Skin of body (tissue), 2 donors: ENCODE measurements around the gene ICA1L. TPM values are rescaled to one million over a fixed set of nuclear protein-coding genes. Genes with fewer than 3 reads are reported as not detected.
A peak's percentile ranks its signal among the peaks of the same experiment; 100 is the strongest.
"Not testable (repeated sequence)": the region's sequence is repeated elsewhere in the genome, so short reads cannot be mapped to it uniquely, and the experiment has no call there.

Source experiments
- DNase-seq: peaks from one replicate; lab custom pipeline; 2025; lab: John Stamatoyannopoulos, UW
- total RNA-seq: library from RNA; depleted of rRNA; stranded (reverse); fragments of >200 nt; gene quantifications from one replicate; pipeline ENCODE4 v1.2.3, GENCODE V29; 2014

Gene ICA1L
- total RNA-seq, 1 donor from 2014 or later: 13.5 TPM

GRCh38 chr2:202847693-202848524 is 23.7 kb downstream of the ICA1L start:
- no peak for DNase-seq

- DNase-seq: no peak
Measured at GRCh38 chr2:202844656-202845055, 26.9 kb downstream of the ICA1L start.

- no peak for DNase-seq
Measured at GRCh38 chr2:202842690-202843089, 28.9 kb downstream of the ICA1L start.

- DNase-seq: no peak
Measured at GRCh38 chr2:202841090-202841867, 30.3 kb downstream of the ICA1L start.

GRCh38 chr2:202831242-202832220 is 40.0 kb downstream of the ICA1L start:
- no peak for DNase-seq

- no peak for DNase-seq
Measured at GRCh38 chr2:202824901-202825300, 46.7 kb downstream of the ICA1L start.

- no peak for DNase-seq
Measured at GRCh38 chr2:202822411-202822810, 49.2 kb downstream of the ICA1L start.

GRCh38 chr2:202821206-202822160 is 50.1 kb downstream of the ICA1L start:
- no peak for DNase-seq

- no peak for DNase-seq
Measured at GRCh38 chr2:202818321-202818720, 53.2 kb downstream of the ICA1L start.

GRCh38 chr2:202817771-202818170 is 53.8 kb downstream of the ICA1L start:
- no peak for DNase-seq

GRCh38 chr2:202815548-202816360 is 55.8 kb downstream of the ICA1L start:
- DNase-seq: peak; percentile 10

- no peak for DNase-seq
Measured at GRCh38 chr2:202814226-202814625, 57.3 kb downstream of the ICA1L start.

- DNase-seq: no peak
Measured at GRCh38 chr2:202813387-202813786, 58.2 kb downstream of the ICA1L start.

- DNase-seq: no peak
Measured at GRCh38 chr2:202808754-202809153, 62.8 kb downstream of the ICA1L start.

- DNase-seq: not testable (repeated sequence)
Measured at GRCh38 chr2:202807431-202808138, 64.0 kb downstream of the ICA1L start.

GRCh38 chr2:202805911-202806310 is 65.7 kb downstream of the ICA1L start:
- not testable (repeated sequence) for DNase-seq

GRCh38 chr2:202797944-202798343 is 73.6 kb downstream of the ICA1L start:
- DNase-seq: no peak

GRCh38 chr2:202790676-202791075 is 80.9 kb downstream of the ICA1L start:
- DNase-seq: no peak

- no peak for DNase-seq
Measured at GRCh38 chr2:202786842-202787241, 84.7 kb downstream of the ICA1L start.
